Stimulated activated CD8-positive, alpha-beta memory T cell treated with anti-CD3 and anti-CD28 coated beads, Interleukin-7, amount 100 ng/mL, for 1 hour (primary cell): ENCODE results near the gene PROB1.
A peak's percentile ranks its signal among the peaks of the same experiment; 100 is the strongest.
"Not testable (repeated sequence)": the region's sequence is repeated elsewhere in the genome, so short reads cannot be mapped to it uniquely, and the experiment has no call there.

Experiments used
- DNase-seq, 2 donors: peaks; one replicate each; pipeline ENCODE4 v3.0.0-alpha.2; 2020; ENCODE audit warnings: low read depth in 2 of 2

PROB1 gene

GRCh38 chr5:139378101-139378825 is 16.6 kb downstream of the PROB1 start:
- no peak for DNase-seq

GRCh38 chr5:139377226-139377625 is 17.7 kb downstream of the PROB1 start:
- no peak for DNase-seq

GRCh38 chr5:139376364-139376763 is 18.5 kb downstream of the PROB1 start:
- DNase-seq = no peak

- no peak for DNase-seq
Observed at GRCh38 chr5:139374909-139375308, 20.0 kb downstream of the PROB1 start.

- DNase-seq = no peak
Observed at GRCh38 chr5:139371482-139372435, 23.1 kb downstream of the PROB1 start.

- no peak for DNase-seq
Observed at GRCh38 chr5:139369181-139369580, 25.7 kb downstream of the PROB1 start.

GRCh38 chr5:139368613-139369012 is 26.3 kb downstream of the PROB1 start:
- no peak for DNase-seq

- no peak for DNase-seq
Observed at GRCh38 chr5:139364466-139364865, 30.4 kb downstream of the PROB1 start.

GRCh38 chr5:139363937-139364336 is 31.0 kb downstream of the PROB1 start:
- DNase-seq = no peak

GRCh38 chr5:139361835-139362429 is 33.0 kb downstream of the PROB1 start:
- no peak for DNase-seq

- no peak for DNase-seq
Observed at GRCh38 chr5:139360384-139360783, 34.5 kb downstream of the PROB1 start.

GRCh38 chr5:139358064-139358463 is 36.8 kb downstream of the PROB1 start:
- DNase-seq = no peak

- not testable (repeated sequence) for DNase-seq
Observed at GRCh38 chr5:139355900-139356299, 39.0 kb downstream of the PROB1 start.

GRCh38 chr5:139354186-139354585 is 40.7 kb downstream of the PROB1 start:
- no peak for DNase-seq

- not testable (repeated sequence) for DNase-seq
Observed at GRCh38 chr5:139347863-139348262, 47.0 kb downstream of the PROB1 start.

GRCh38 chr5:139345442-139345841 is 49.5 kb downstream of the PROB1 start:
- not testable (repeated sequence) for DNase-seq

GRCh38 chr5:139344177-139344576 is 50.7 kb downstream of the PROB1 start:
- no peak for DNase-seq

GRCh38 chr5:139343476-139343875 is 51.4 kb downstream of the PROB1 start:
- no peak for DNase-seq

- peak in 1 of 2 donors; percentile 49 for DNase-seq
Observed at GRCh38 chr5:139342423-139342723, 52.5 kb downstream of the PROB1 start.

- peak; percentile 91 to 95 for DNase-seq
Observed at GRCh38 chr5:139341689-139342422, 53.0 kb downstream of the PROB1 start, which contains the start of gene PAIP2. TSS of gene PAIP2 (plus strand) at chr5:139341854. CDS start at chr5:139363785, 21,931 bp downstream.

GRCh38 chr5:139341187-139341688 is 53.7 kb downstream of the PROB1 start:
- DNase-seq = no peak
